SK-N-MC (cell line): ENCODE results near the gene PRMT1.
A peak's percentile ranks its signal among the peaks of the same experiment; 100 is the strongest.
"Not testable (repeated sequence)": the region's sequence is repeated elsewhere in the genome, so short reads cannot be mapped to it uniquely, and the experiment has no call there.

Source experiments
- DNase-seq: peaks from one replicate; pipeline ENCODE4 v3.0.0-alpha.2; 2011; ENCODE audit warnings: low read depth, low spot score
- H3K27ac ChIP-seq: fragments of 200-600 bp; sonication (generic); 2 replicates; pipeline ENCODE4 v1.5.1; 2016; ENCODE audit warnings: mixed run types
- H3K36me3 ChIP-seq: fragments of 200-600 bp; sonication (generic); 2 replicates; pipeline ENCODE4 v1.6.1; 2017; ENCODE audit warnings: antibody characterized with exemption, low read length, mixed read lengths; ENCODE audit not compliant: insufficient read depth
- H3K4me3 ChIP-seq: fragments of 200-600 bp; sonication (generic); 2 replicates; pipeline ENCODE4 v1.5.1; 2016
- H3K9ac ChIP-seq: fragments of 200-600 bp; sonication (generic); 2 replicates; pipeline ENCODE4 v1.8.0; 2017; ENCODE audit warnings: mixed run types, mixed read lengths; ENCODE audit not compliant: insufficient read length
- H3K9me3 ChIP-seq: fragments of 200-600 bp; sonication (generic); 2 replicates; pipeline ENCODE4 v1.6.1; 2017; ENCODE audit warnings: low read depth, mild to moderate bottlenecking, antibody characterized with exemption, low read length, moderate library complexity, mixed read lengths
- EZH2 ChIP-seq: fragments of 200-600 bp; sonication (generic); IDR thresholded peaks from one replicate; pipeline ENCODE4 v1.6.1; 2017; ENCODE audit warnings: antibody characterized with exemption
- FOXP2 ChIP-seq: optimal IDR thresholded peaks from 2 replicates; pipeline ENCODE3; 2011; ENCODE audit warnings: mild to moderate bottlenecking, moderate library complexity; ENCODE audit not compliant: insufficient read depth; ENCODE audit errors: extremely low read length, control extremely low read depth
- POLR2AphosphoS5 ChIP-seq: IDR thresholded peaks from 2 replicates; pipeline ENCODE4 v1.6.1; 2012; ENCODE audit warnings: mild to moderate bottlenecking, low read depth, low read length, borderline replicate concordance

The PRMT1 gene

DNA sequence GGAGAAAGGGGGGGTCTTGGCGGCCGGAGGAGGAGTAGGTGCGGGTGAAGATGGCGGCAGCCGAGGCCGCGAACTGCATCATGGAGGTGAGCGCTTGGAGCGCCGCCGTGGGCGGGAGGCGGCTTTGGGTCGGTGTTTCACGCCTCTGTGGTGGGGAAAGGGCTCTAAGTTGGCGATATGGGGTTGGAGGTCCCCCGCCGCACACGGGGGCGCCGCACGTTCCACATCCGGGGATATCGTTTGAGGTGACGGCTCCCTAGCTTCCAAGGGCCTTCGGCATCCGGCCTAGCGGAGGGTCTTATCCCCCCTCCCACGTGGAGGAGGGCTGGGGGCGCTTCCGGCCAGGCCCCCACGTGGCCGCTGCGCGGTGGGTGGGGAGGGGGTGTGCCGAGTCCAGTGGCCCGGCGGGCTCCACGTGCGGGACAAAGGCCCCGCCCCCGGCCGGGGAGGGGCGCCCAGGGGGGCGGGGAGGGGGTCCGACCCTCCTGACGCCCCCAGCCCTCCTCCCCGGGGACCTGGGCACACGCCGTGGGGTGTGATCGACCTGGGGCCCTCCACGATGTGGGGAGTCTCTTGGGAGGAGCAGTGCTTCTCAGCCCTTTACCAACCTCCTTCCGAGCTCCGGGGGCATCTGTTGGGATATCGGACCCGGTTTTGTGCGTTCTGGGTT is at the start of gene PRMT1:
Gene PRMT1, plus strand, starts transcription at position 41 of the 670 bp plus-strand sequence. Its CDS starts 10 bp downstream, at position 51.
- Histone ChIP-seq H3K9me3 (no peaks in the 10 kb centered on the region), H3K9ac (peak within 1 kb of the TSS; percentile 91), H3K4me3 (peak within 1 kb of the TSS; percentile 93), H3K27ac (peak within 1 kb of the TSS; percentile 94), H3K36me3 (peaks cover 23% of the 10 kb centered on the region)
- no peak for DNase-seq
- TF ChIP-seq EZH2 (no peak), FOXP2 (no peak), POLR2AphosphoS5 (peak; percentile 95)

DNA sequence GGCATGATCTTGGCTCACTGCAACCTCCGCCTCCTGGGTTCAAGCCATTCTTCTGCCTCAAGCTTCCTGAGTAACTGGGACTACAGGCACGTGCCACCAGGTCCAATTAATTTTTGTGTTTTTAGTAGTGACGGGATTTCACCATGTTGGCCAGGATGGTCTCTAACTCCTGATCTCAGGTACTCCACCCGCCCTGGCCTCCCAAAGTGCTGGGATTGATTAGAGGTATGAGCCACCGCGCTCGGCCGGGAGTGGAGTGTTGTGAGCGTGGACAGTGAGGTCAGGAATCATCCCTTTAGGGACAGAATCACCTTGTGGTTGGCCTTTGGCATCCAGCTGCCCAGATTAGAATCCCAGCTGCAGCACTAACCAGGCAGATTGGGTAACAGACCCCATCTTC is 47.4 kb upstream of the PRMT1 start:
- no peak for TF ChIP-seq FOXP2
- no peak for TF ChIP-seq EZH2
- no peak for TF ChIP-seq POLR2AphosphoS5
- H3K36me3 ChIP-seq = peaks cover 19% of the 10 kb centered on the region; the same call in 1 of the 2 replicates
- H3K9me3 ChIP-seq = no peaks in the 10 kb centered on the region
- no peak for DNase-seq
- no peak overlapping the region for H3K4me3 ChIP-seq
- H3K9ac ChIP-seq = no peak overlapping the region
- H3K27ac ChIP-seq = no peak overlapping the region

DNA sequence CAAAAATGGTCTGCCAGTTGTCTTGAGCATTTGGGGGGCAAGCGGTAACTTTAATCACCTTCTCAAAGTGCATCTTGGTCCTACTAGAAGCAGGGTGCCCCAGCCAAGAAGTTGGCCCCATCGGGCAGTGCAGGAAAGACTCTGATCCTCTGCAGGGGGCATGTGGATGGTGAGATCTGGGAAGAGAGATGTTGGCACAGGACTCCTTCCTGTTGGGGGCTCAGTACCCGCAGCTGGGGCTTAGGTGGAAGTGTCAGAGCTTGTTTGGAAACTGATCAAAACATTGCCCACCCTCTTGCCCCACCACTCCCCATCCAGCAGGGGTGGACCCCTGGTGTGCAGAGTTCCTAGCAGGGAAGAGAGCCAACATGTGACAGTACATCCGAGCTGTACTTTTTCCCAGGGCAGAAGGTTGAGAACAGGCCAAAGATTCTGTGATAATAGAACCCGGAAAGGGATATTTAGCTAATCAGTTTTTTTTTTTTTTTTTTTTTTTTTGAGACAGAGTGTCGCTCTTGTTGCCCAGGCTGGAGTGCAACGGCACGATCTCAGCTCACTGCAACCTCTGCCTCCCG is 46.0 kb upstream of the PRMT1 start:
- H3K4me3 ChIP-seq = no peak overlapping the region
- TF ChIP-seq POLR2AphosphoS5 (peak; percentile 16; the same call in 1 of the 2 replicates), EZH2 (no peak)
- H3K27ac ChIP-seq = peak overlapping the region; percentile 67
- no peak overlapping the region for H3K9ac ChIP-seq
- DNase-seq = no peak
- H3K36me3 ChIP-seq = peaks cover 10% of the 10 kb centered on the region; the same call in 1 of the 2 replicates
- no peaks in the 10 kb centered on the region for H3K9me3 ChIP-seq

DNA sequence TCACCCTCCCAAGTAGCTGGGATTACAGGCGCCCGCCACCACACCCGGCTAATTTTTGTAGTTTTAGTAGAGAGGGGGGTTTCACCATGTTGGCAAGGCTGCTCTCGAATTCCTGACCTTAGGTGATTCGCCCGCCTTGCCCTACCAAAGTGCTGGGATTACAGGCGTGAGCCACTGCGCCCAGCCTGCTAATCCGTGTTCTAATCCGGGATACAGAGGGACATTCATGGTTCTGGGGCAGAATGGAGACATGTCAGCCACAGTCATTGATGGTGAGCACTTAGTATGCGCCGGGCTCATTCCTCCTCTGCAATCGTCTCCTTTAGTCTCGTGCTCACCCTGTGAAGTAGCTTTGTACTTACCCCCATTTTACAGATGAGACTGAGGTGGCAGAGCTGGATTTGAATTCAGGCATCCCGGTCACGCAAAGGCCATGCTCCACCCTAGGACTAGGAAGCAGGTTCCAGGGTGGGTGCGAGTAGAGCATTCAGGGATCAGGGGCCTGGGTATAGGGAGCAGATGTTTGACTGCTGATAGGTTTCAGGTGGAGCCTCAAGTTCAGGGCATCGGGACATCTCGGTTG is 45.4 kb upstream of the PRMT1 start:
- no peak for DNase-seq
- no peak for TF ChIP-seq POLR2AphosphoS5
- no peak for TF ChIP-seq EZH2
- no peak for TF ChIP-seq FOXP2
- H3K9me3 ChIP-seq = no peaks in the 10 kb centered on the region
- peaks cover 5% of the 10 kb centered on the region; the same call in 1 of the 2 replicates for H3K36me3 ChIP-seq
- H3K27ac ChIP-seq = no peak overlapping the region
- no peak overlapping the region for H3K4me3 ChIP-seq
- no peak overlapping the region for H3K9ac ChIP-seq

DNA sequence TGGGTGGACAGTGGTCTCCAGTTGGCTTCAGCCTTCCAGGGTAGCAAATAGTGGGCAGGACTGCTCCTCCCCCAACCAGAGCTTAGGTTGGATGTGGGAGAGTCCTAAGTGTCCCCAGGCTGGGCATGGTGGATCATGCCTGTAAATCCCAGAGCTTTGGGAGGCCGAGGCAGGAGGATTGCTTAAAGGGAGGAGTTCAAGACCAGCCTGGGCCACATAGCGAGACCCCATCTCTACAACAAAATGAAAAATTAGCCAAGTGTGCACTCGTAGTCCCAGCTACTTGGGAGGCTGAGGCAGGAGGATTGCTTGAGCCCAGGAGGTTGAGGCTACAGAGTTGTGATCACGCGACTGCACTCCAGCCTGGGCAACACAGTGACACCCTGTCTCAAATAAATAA is 44.5 kb upstream of the PRMT1 start:
- Histone ChIP-seq H3K4me3 (no peak overlapping the region), H3K36me3 (no peaks in the 10 kb centered on the region), H3K9me3 (no peaks in the 10 kb centered on the region), H3K27ac (no peak overlapping the region), H3K9ac (no peak overlapping the region)
- no peak for TF ChIP-seq POLR2AphosphoS5
- no peak for TF ChIP-seq EZH2
- TF ChIP-seq FOXP2 = no peak
- no peak for DNase-seq

DNA sequence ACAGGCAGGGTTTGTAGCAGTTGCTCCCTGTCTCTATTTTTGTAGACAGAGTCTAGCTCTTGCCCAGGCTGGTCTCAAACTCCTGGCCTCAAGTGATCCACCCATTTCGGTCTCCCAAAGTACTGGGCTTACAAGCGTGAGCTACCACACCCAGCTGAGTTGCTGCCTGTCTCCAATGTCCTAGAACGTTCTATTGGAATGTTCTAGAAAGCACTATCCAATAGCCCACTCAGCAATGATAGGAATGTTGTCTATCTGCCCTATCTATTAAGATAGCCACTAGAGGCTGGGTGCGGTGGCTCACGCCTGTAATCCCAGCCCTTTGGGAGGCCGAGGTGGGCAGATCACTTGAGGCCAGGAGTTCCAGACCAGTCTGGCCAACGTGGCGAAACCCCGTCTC is 43.8 kb upstream of the PRMT1 start:
- H3K9me3 ChIP-seq, H3K4me3 ChIP-seq, DNase-seq, H3K9ac ChIP-seq, H3K36me3 ChIP-seq: not testable (repeated sequence)
- peak overlapping the region; percentile 31; the same call in 1 of the 2 replicates for H3K27ac ChIP-seq

DNA sequence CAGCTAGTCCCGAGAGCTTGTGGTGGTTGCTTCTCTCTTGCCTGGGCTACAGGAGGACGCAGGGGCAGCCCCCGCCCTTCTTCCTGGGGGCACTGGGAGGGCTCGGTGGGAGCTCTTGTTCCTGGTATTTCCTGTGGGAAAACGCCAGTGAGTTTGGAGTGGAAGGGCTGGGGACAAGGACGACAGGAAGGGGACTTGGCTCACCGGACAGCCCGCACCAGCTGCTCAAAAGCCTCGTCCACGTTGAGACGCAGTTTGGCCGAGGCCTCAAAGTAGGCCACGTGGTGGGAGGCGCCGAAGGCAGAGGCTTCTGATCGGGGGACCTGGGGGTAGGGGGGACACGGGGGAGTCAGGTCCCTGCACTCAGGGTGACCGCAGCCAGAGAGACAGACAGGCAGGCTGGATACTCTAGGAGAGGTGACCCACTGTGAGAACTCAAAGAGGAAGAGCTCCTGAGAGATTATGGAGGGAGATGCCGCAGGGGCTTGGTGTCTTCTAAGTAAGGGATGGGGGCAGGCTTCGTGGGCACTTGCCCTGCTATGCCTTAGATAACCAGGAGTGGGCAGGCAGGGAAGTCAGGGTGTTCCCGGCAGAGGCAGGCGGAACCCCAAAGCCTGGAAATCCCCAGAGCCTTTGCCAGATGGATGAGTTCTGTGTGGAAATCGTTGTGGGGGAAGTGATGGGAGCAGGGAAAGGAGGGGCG is 41.4 kb upstream of the PRMT1 start:
- TF ChIP-seq POLR2AphosphoS5 (no peak; the same call in 1 of the 2 replicates), EZH2 (no peak), FOXP2 (no peak)
- DNase-seq = no peak
- H3K9me3 ChIP-seq = no peaks in the 10 kb centered on the region
- H3K27ac ChIP-seq = peak overlapping the region; percentile 5; the same call in 1 of the 2 replicates
- H3K36me3 ChIP-seq = no peaks in the 10 kb centered on the region
- no peak overlapping the region for H3K9ac ChIP-seq
- no peak overlapping the region for H3K4me3 ChIP-seq

DNA sequence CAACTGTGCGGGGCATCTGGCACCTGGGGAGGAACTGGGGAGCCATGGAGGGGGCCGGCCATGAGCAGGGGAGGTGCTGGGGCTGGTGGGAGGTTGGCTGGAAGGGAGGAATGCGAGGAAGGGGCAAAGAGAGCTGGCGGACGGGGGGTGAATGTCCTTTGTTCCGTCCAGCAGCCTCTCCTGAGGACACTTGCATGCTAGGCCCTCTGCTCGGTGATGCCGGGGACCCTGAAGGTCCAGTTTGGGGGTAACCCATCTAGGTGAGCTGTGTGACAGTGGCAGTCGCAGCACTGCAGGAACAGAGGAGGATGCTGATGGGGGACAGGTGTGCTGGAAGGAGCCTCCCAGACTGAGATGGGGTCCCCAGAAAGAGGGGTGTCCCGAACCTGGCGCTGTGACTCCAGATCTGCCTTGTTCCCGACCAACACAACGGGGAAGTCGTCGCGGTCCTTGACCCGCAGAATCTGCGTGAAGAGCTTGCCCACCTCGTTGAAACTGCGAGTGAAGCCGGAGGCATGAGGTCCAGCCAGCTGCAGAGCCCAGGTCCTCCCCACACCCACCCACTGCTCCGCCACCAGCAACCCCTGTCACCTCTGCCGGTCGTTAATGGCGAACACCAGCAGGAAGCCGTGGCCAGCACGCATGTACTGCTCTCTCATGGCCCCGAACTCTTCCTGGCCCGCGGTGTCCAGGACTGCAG is 40.7 kb upstream of the PRMT1 start:
- no peaks in the 10 kb centered on the region for H3K9me3 ChIP-seq
- TF ChIP-seq POLR2AphosphoS5 (no peak), EZH2 (no peak), FOXP2 (no peak)
- H3K4me3 ChIP-seq = no peak overlapping the region
- H3K27ac ChIP-seq = no peak overlapping the region; the same call in 1 of the 2 replicates
- no peaks in the 10 kb centered on the region for H3K36me3 ChIP-seq
- DNase-seq = no peak
- no peak overlapping the region for H3K9ac ChIP-seq
